ENCODE data around the gene RFFL. TPM values are rescaled to one million over a fixed set of nuclear protein-coding genes. Genes with fewer than 3 reads are reported as not detected.

Gene RFFL
- total and polyA plus RNA-seq, 9 of the 15 experiments (the other 6 are each of a cell fraction or from before 2014, with no cell fraction given), result 3.4 to 18.1 (median 12.8) TPM

DNA sequence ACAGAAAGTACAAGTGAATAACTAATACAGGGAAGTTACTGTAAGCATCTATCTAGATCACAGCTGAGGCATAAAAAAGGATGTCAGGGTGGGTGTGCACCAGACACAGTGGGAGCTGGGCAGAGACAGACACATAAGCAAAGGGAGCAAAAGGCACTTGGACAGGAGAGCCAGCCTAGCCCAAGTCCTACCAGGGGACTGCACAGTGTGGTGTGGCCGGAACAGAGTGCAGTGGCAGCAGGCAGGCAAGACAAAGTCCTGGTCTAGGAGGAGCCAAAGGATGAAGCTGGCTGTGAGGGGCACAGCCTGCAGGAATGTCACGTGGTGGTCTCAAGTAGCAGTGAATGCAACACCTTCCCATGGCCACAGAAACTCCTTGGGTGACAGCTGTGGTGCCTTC is 34.3 kb upstream of the RFFL start (continued):
- no peak for TF ChIP-seq ZNF655 (CRISPR knock-in tag; IDR thresholded peaks at IDR 0.05)

- Histone ChIP-seq H3K27ac (ENCODE audit: extremely low read depth, low read depth, low read length) (no peak overlapping the region), H3K36me3 (ENCODE audit: control insufficient read depth, insufficient read depth, low read length) (peaks cover 27% of the 10 kb centered on the region; the same call in 2 of the 3 replicates), H3K4me1 (replicated peaks in 1 of 2; ENCODE audit: control insufficient read depth in 2 of 2, insufficient read depth in 2 of 2, low read length in 2 of 2) (no peaks in the 10 kb centered on the region), H2AFZ (ENCODE audit: low read depth, low read length) (no peak overlapping the region), H3K9me1 (ENCODE audit: control insufficient read depth, insufficient read depth, low read length) (no peaks in the 10 kb centered on the region), H4K20me1 (replicated peaks; ENCODE audit: control insufficient read depth, insufficient read depth, low read length) (no peaks in the 10 kb centered on the region), H3K9ac (ENCODE audit: insufficient read depth in 1 of 2, low read depth in 2 of 2, low read length in 2 of 2) (no peak overlapping the region), H3K4me2 (ENCODE audit: insufficient read depth, low read length) (no peak overlapping the region), H3K4me3 (no peak overlapping the region), H3K79me2 (ENCODE audit: control insufficient read depth, insufficient read depth, low read length) (no peaks in the 10 kb centered on the region), H3K9me3 (replicated peaks; ENCODE audit: control insufficient read depth, insufficient read depth, low read depth, low read length) (no peaks in the 10 kb centered on the region), H3K27me3 (ENCODE audit: control insufficient read depth in 2 of 2, insufficient read depth in 2 of 2, low read length in 2 of 2) (no peaks in the 10 kb centered on the region)
- ATAC-seq, result no peak
- in situ Hi-C loops (cut with MboI) (no loop called here), intact Hi-C loops (cut with micrococcal nuclease) (no loop called here)
- FAIRE-seq, result no peak
- TF ChIP-seq HOXB6 (CRISPR knock-in tag; IDR thresholded peaks at IDR 0.05; ENCODE audit: borderline replicate concordance), result no peak
- no peak for TF ChIP-seq NR3C1 (CRISPR knock-in tag; IDR thresholded peaks at IDR 0.05)
- TF ChIP-seq EGR1 (conservative IDR thresholded peaks at IDR 0.05), result no peak
- TF ChIP-seq FOXK1 (CRISPR knock-in tag; IDR thresholded peaks at IDR 0.05; ENCODE audit: borderline replicate concordance), result no peak
- TF ChIP-seq, protein P1, sequence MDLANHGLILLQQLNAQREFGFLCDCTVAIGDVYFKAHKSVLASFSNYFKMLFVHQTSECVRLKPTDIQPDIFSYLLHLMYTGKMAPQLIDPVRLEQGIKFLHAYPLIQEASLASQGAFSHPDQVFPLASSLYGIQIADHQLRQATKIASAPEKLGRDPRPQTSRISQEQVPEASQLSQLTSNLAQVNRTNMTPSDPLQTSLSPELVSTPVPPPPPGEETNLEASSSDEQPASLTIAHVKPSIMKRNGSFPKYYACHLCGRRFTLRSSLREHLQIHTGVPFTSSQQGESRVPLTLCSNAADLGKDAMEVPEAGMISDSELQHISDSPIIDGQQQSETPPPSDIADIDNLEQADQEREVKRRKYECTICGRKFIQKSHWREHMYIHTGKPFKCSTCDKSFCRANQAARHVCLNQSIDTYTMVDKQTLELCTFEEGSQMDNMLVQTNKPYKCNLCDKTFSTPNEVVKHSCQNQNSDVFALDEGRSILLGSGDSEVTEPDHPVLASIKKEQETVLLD (IDR thresholded peaks at IDR 0.05), result no peak
- TF ChIP-seq FOXK2 (conservative IDR thresholded peaks at IDR 0.05 in 1 of 2, IDR thresholded peaks at IDR 0.05 in 1 of 2; ENCODE audit: low read depth in 2 of 2), result no peak
- no peak for TF ChIP-seq JUN (IDR thresholded peaks at IDR 0.05; ENCODE audit: borderline replicate concordance, low read depth, low read length)
- no peak for TF ChIP-seq JUN (CRISPR knock-in tag; IDR thresholded peaks at IDR 0.05; ENCODE audit: borderline replicate concordance)
- TF ChIP-seq HNRNPK (IDR thresholded peaks at IDR 0.05; ENCODE audit: low read depth, low read length, poor library complexity, severe bottlenecking), result no peak
- no peak for TF ChIP-seq NFE2 (IDR thresholded peaks at IDR 0.05; ENCODE audit: low read depth)
- TF ChIP-seq CSDE1 (IDR thresholded peaks at IDR 0.05), result no peak
- DNase-seq (ENCODE audit: extremely low read depth in 1 of 4, low spot score in 3 of 4), result no peak
- no TSS peak for BruUV-seq (replicated peaks)
- 80% methylated on average over 1 of the region's 1 CpG for WGBS (ENCODE audit: insufficient coverage, low coverage, missing lambda C conversion rate)
- POLR2A ChIA-PET, result interaction anchor here (0.8 to 1.3 kb wide), 3 partner anchors 8 to 14 kb away, joined by 3 read pairs; no protein-coding TSS in a partner anchor
- CTCF ChIA-PET (ENCODE audit: low intra/inter-chr PET ratio), result no interaction called here
Measured at GRCh38 chr17:35095741-35096140, 32.2 kb upstream of the RFFL start.

Measured in K562 (cell line).